Sigmoid colon (tissue), 4 donors: ENCODE results near the gene MRPS18B.

ENCODE experiments used
- EP300 ChIP-seq, 4 donors: sonication (generic); formaldehyde crosslinking; IDR thresholded peaks; one replicate each; pipeline ENCODE4 v1.6.1; 2017; ENCODE audit warnings: antibody characterized with exemption in 4 of 4
- POLR2A ChIP-seq, 2 donors: fragments of 450-650 bp; IDR thresholded peaks; one replicate each; pipeline ENCODE4 v1.6.1; 2016; ENCODE audit warnings: antibody characterized with exemption in 2 of 2, mild to moderate bottlenecking in 2 of 2, moderate library complexity in 2 of 2
- POLR2AphosphoS5 ChIP-seq, 4 donors: sonication (generic); formaldehyde crosslinking; IDR thresholded peaks; one replicate each; pipeline ENCODE4 v1.6.1; 2017; ENCODE audit warnings: antibody characterized with exemption in 4 of 4
- TF ChIP-seq, protein P1 (sequence below), 4 experiments: fragments of 450-650 bp in 3 of 4; fragments of 200-600 bp in 1 of 4; IDR thresholded peaks; one replicate each; pipeline ENCODE4 v1.5.1; 2016 to 2019; ENCODE audit warnings: antibody characterized with exemption in 4 of 4, mild to moderate bottlenecking in 3 of 4, moderate library complexity in 2 of 4

DNA sequence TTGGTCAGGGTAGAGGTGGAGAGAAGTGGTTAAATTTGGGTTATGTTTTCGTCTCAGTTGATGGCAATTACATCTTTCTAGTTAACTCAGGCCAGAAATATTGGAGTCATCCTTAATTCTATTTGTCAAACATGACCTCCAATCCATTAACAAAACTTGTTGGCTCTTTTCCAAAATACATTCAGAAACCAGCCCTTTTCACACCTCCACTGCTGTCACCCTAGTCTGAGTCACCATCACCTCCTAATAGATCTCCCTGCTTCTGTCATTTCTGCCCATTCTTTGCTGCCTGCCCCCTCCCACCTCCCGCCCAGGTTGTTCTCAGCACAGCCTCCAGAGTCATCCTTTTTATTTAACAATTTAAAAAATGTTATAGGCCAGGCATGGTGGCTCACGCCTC, 49.4 kb upstream of the MRPS18B start:
- TF ChIP-seq, protein P1, sequence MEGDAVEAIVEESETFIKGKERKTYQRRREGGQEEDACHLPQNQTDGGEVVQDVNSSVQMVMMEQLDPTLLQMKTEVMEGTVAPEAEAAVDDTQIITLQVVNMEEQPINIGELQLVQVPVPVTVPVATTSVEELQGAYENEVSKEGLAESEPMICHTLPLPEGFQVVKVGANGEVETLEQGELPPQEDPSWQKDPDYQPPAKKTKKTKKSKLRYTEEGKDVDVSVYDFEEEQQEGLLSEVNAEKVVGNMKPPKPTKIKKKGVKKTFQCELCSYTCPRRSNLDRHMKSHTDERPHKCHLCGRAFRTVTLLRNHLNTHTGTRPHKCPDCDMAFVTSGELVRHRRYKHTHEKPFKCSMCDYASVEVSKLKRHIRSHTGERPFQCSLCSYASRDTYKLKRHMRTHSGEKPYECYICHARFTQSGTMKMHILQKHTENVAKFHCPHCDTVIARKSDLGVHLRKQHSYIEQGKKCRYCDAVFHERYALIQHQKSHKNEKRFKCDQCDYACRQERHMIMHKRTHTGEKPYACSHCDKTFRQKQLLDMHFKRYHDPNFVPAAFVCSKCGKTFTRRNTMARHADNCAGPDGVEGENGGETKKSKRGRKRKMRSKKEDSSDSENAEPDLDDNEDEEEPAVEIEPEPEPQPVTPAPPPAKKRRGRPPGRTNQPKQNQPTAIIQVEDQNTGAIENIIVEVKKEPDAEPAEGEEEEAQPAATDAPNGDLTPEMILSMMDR (IDR thresholded peaks at IDR 0.05) = no peak
- TF ChIP-seq POLR2A (IDR thresholded peaks at IDR 0.05) = no peak
- TF ChIP-seq POLR2AphosphoS5 (IDR thresholded peaks at IDR 0.05) = no peak
- no peak for TF ChIP-seq EP300 (IDR thresholded peaks at IDR 0.05)
